IPS-18c (cell line): ENCODE results near the gene MLLT1.

Experiments used
- H3K4me3 ChIP-seq: 2 replicates; pipeline ENCODE4 v1.7.0; 2013; ENCODE audit warnings: low read depth, mild to moderate bottlenecking, low read length, moderate library complexity; ENCODE audit not compliant: insufficient read depth
- H3K9me3 ChIP-seq: one replicate; pipeline ENCODE4 v1.6.1; 2013; ENCODE audit warnings: mild to moderate bottlenecking, low read length, moderate library complexity; ENCODE audit not compliant: control insufficient read depth, insufficient read depth

The MLLT1 gene

GRCh38 chr19:6221878-6222746 lies 57.7 kb downstream of the MLLT1 start:
- no peaks in the 10 kb centered on the region for H3K9me3 ChIP-seq
- no peak overlapping the region for H3K4me3 ChIP-seq

- Histone ChIP-seq H3K9me3 (no peaks in the 10 kb centered on the region), H3K4me3 (no peak overlapping the region)
Measured at GRCh38 chr19:6221220-6221877, 58.4 kb downstream of the MLLT1 start.

GRCh38 chr19:6220385-6221191 lies 59.2 kb downstream of the MLLT1 start:
- Histone ChIP-seq H3K4me3 (no peak overlapping the region), H3K9me3 (no peaks in the 10 kb centered on the region)

GRCh38 chr19:6219586-6220290 lies 60.0 kb downstream of the MLLT1 start:
- Histone ChIP-seq H3K4me3 (no peak overlapping the region), H3K9me3 (no peaks in the 10 kb centered on the region)

GRCh38 chr19:6219147-6219525 lies 60.6 kb downstream of the MLLT1 start:
- Histone ChIP-seq H3K4me3 (no peak overlapping the region), H3K9me3 (no peaks in the 10 kb centered on the region)

- Histone ChIP-seq H3K4me3 (no peak overlapping the region), H3K9me3 (no peaks in the 10 kb centered on the region)
Measured at GRCh38 chr19:6218491-6219146, 61.2 kb downstream of the MLLT1 start.

- H3K9me3 ChIP-seq = no peaks in the 10 kb centered on the region
Measured at GRCh38 chr19:6217752-6218334, 61.9 kb downstream of the MLLT1 start.

GRCh38 chr19:6216996-6217751 lies 62.6 kb downstream of the MLLT1 start:
- Histone ChIP-seq H3K4me3 (no peak overlapping the region; the same call in 1 of the 2 replicates), H3K9me3 (no peaks in the 10 kb centered on the region)

More at GRCh38 chr19:6217752-6218334, 61.9 kb downstream of the MLLT1 start:
- no peak overlapping the region for H3K4me3 ChIP-seq

- Histone ChIP-seq H3K9me3 (no peaks in the 10 kb centered on the region), H3K4me3 (no peak overlapping the region)
Measured at GRCh38 chr19:6216236-6216995, 63.4 kb downstream of the MLLT1 start.

GRCh38 chr19:6215701-6216235 lies 64.0 kb downstream of the MLLT1 start:
- Histone ChIP-seq H3K9me3 (no peaks in the 10 kb centered on the region), H3K4me3 (no peak overlapping the region)

GRCh38 chr19:6214881-6215541 lies 64.8 kb downstream of the MLLT1 start:
- H3K4me3 ChIP-seq = no peak overlapping the region
- no peaks in the 10 kb centered on the region for H3K9me3 ChIP-seq

- Histone ChIP-seq H3K9me3 (no peaks in the 10 kb centered on the region), H3K4me3 (no peak overlapping the region)
Measured at GRCh38 chr19:6213696-6214641, 65.8 kb downstream of the MLLT1 start.

GRCh38 chr19:6213266-6213595 lies 66.5 kb downstream of the MLLT1 start:
- H3K9me3 ChIP-seq = no peaks in the 10 kb centered on the region
- H3K4me3 ChIP-seq = no peak overlapping the region
